Activated CD8-positive, alpha-beta memory T cell treated with anti-CD3 and anti-CD28 coated beads for 48 hours (primary cell): ENCODE measurements around the gene CA4.
"Not testable (repeated sequence)": the region's sequence is repeated elsewhere in the genome, so short reads cannot be mapped to it uniquely, and the experiment has no call there.

ENCODE experiments used
- DNase-seq, 3 experiments: peaks; one replicate each; pipeline ENCODE4 v3.0.0-alpha.2; 2020; ENCODE audit warnings: low read depth in 2 of 3, low spot score in 2 of 3

The CA4 gene

GRCh38 chr17:60171753-60172079, 21.9 kb downstream of the CA4 start:
- DNase-seq = no peak

GRCh38 chr17:60173304-60173819, 23.6 kb downstream of the CA4 start:
- no peak for DNase-seq

- DNase-seq = no peak
These were observed 24.3 kb downstream of the CA4 start for GRCh38 chr17:60174035-60174434.

- not testable (repeated sequence) for DNase-seq
These were observed 25.0 kb downstream of the CA4 start for GRCh38 chr17:60174767-60175166.

- DNase-seq = not testable (repeated sequence)
These were observed 27.0 kb downstream of the CA4 start for GRCh38 chr17:60176763-60177162.

GRCh38 chr17:60178180-60178579, 28.4 kb downstream of the CA4 start:
- DNase-seq = not testable (repeated sequence)

- DNase-seq = not testable (repeated sequence)
These were observed 30.6 kb downstream of the CA4 start for GRCh38 chr17:60180380-60180779.

GRCh38 chr17:60186372-60186771, 36.6 kb downstream of the CA4 start:
- not testable (repeated sequence) for DNase-seq

GRCh38 chr17:60186846-60187745, 37.3 kb downstream of the CA4 start:
- DNase-seq = not testable (repeated sequence)

GRCh38 chr17:60188759-60189158, 39.0 kb downstream of the CA4 start:
- no peak for DNase-seq

- not testable (repeated sequence) for DNase-seq
These were observed 40.3 kb downstream of the CA4 start for GRCh38 chr17:60190032-60190431.

GRCh38 chr17:60193032-60193431, 43.3 kb downstream of the CA4 start:
- not testable (repeated sequence) for DNase-seq

GRCh38 chr17:60193482-60193881, 43.7 kb downstream of the CA4 start:
- no peak for DNase-seq

- not testable (repeated sequence) for DNase-seq
These were observed 44.4 kb downstream of the CA4 start for GRCh38 chr17:60194141-60194540.

- DNase-seq = not testable (repeated sequence)
These were observed 48.9 kb downstream of the CA4 start for GRCh38 chr17:60198630-60199029.

- not testable (repeated sequence) for DNase-seq
These were observed 56.0 kb downstream of the CA4 start for GRCh38 chr17:60205782-60206181.

GRCh38 chr17:60208302-60208701, 58.5 kb downstream of the CA4 start:
- DNase-seq = not testable (repeated sequence)
